Measurements from ENCODE around the gene PSMC3.

The PSMC3 gene

GRCh38 chr11:47380078-47380477 is 46.2 kb downstream of the PSMC3 start:
- Histone ChIP-seq H3K9me3 (ENCODE audit: control insufficient read depth, insufficient read depth, low read length) (no peaks in the 10 kb centered on the region), H3K4me1 (ENCODE audit: control insufficient read depth, low read length) (peaks cover 41% of the 10 kb centered on the region), H3K9me2 (replicated peaks; ENCODE audit: control insufficient read depth, low read length) (no peaks in the 10 kb centered on the region), H3K36me3 (ENCODE audit: control insufficient read depth, low read length) (peaks cover 26% of the 10 kb centered on the region), H3K27ac (ENCODE audit: low read depth, low read length) (no peak overlapping the region), H3K79me2 (ENCODE audit: control insufficient read depth, low read length) (peaks cover 38% of the 10 kb centered on the region), H3F3A (ENCODE audit: control insufficient read depth, insufficient read depth) (no peaks in the 10 kb centered on the region), H4K20me1 (ENCODE audit: control insufficient read depth, insufficient read depth, low read depth, low read length) (no peaks in the 10 kb centered on the region), H3K4me3 (ENCODE audit: low read length) (no peak overlapping the region), H3K4me2 (ENCODE audit: low read length) (no peak overlapping the region), H3K27me3 (ENCODE audit: control insufficient read depth, low read length) (no peaks in the 10 kb centered on the region)
- TF ChIP-seq, protein P1, sequence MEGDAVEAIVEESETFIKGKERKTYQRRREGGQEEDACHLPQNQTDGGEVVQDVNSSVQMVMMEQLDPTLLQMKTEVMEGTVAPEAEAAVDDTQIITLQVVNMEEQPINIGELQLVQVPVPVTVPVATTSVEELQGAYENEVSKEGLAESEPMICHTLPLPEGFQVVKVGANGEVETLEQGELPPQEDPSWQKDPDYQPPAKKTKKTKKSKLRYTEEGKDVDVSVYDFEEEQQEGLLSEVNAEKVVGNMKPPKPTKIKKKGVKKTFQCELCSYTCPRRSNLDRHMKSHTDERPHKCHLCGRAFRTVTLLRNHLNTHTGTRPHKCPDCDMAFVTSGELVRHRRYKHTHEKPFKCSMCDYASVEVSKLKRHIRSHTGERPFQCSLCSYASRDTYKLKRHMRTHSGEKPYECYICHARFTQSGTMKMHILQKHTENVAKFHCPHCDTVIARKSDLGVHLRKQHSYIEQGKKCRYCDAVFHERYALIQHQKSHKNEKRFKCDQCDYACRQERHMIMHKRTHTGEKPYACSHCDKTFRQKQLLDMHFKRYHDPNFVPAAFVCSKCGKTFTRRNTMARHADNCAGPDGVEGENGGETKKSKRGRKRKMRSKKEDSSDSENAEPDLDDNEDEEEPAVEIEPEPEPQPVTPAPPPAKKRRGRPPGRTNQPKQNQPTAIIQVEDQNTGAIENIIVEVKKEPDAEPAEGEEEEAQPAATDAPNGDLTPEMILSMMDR (IDR thresholded peaks at IDR 0.05; ENCODE audit: low read depth, low read length, poor library complexity, severe bottlenecking) = no peak
- TF ChIP-seq EZH2phosphoT487 (IDR thresholded peaks at IDR 0.05; ENCODE audit: borderline replicate concordance, low read length) = no peak

- H3K9me3 ChIP-seq (ENCODE audit: control insufficient read depth, insufficient read depth, low read length) = no peaks in the 10 kb centered on the region
- H3K4me1 ChIP-seq (ENCODE audit: control insufficient read depth, low read length) = peaks cover 48% of the 10 kb centered on the region
- peak overlapping the region; percentile 96; the same call in 1 of the 2 replicates for H3K4me2 ChIP-seq (ENCODE audit: low read length)
- no peak overlapping the region for H3K27ac ChIP-seq (ENCODE audit: low read depth, low read length)
- peaks cover 34% of the 10 kb centered on the region for H3K36me3 ChIP-seq (ENCODE audit: control insufficient read depth, low read length)
- TF ChIP-seq EZH2phosphoT487 (IDR thresholded peaks at IDR 0.05; ENCODE audit: borderline replicate concordance, low read length) = no peak
- TF ChIP-seq, protein P1 (IDR thresholded peaks at IDR 0.05; ENCODE audit: low read depth, low read length, poor library complexity, severe bottlenecking) = no peak
- H4K20me1 ChIP-seq (ENCODE audit: control insufficient read depth, insufficient read depth, low read depth, low read length) = no peaks in the 10 kb centered on the region
- no peaks in the 10 kb centered on the region for H3K9me2 ChIP-seq (replicated peaks; ENCODE audit: control insufficient read depth, low read length)
- H3K4me3 ChIP-seq (ENCODE audit: low read length) = no peak overlapping the region
- peaks cover 44% of the 10 kb centered on the region for H3K79me2 ChIP-seq (ENCODE audit: control insufficient read depth, low read length)
- no peaks in the 10 kb centered on the region for H3K27me3 ChIP-seq (ENCODE audit: control insufficient read depth, low read length)
- H3F3A ChIP-seq (ENCODE audit: control insufficient read depth, insufficient read depth) = no peaks in the 10 kb centered on the region
Measured at GRCh38 chr11:47379317-47379716, 46.9 kb downstream of the PSMC3 start.

GRCh38 chr11:47378836-47379170 is 47.4 kb downstream of the PSMC3 start:
- no peaks in the 10 kb centered on the region for H3K27me3 ChIP-seq (ENCODE audit: control insufficient read depth, low read length)
- H3K9me2 ChIP-seq (replicated peaks; ENCODE audit: control insufficient read depth, low read length) = no peaks in the 10 kb centered on the region
- H4K20me1 ChIP-seq (ENCODE audit: control insufficient read depth, insufficient read depth, low read depth, low read length) = no peaks in the 10 kb centered on the region
- H3K9me3 ChIP-seq (ENCODE audit: control insufficient read depth, insufficient read depth, low read length) = no peaks in the 10 kb centered on the region
- peak overlapping the region; percentile 78 for H3K27ac ChIP-seq (ENCODE audit: low read depth, low read length)
- H3K79me2 ChIP-seq (ENCODE audit: control insufficient read depth, low read length) = peaks cover 48% of the 10 kb centered on the region
- peaks cover 39% of the 10 kb centered on the region for H3K36me3 ChIP-seq (ENCODE audit: control insufficient read depth, low read length)
- peak overlapping the region; percentile 96 for H3K4me2 ChIP-seq (ENCODE audit: low read length)
- TF ChIP-seq EZH2phosphoT487 (IDR thresholded peaks at IDR 0.05; ENCODE audit: borderline replicate concordance, low read length) = no peak
- TF ChIP-seq, protein P1 (IDR thresholded peaks at IDR 0.05; ENCODE audit: low read depth, low read length, poor library complexity, severe bottlenecking) = no peak
- H3F3A ChIP-seq (ENCODE audit: control insufficient read depth, insufficient read depth) = no peaks in the 10 kb centered on the region
- peaks cover 53% of the 10 kb centered on the region for H3K4me1 ChIP-seq (ENCODE audit: control insufficient read depth, low read length)
- peak overlapping the region; percentile 97 for H3K4me3 ChIP-seq (ENCODE audit: low read length)
